HG03565 (cell line): ENCODE data around the gene HES4.
A peak's percentile ranks its signal among the peaks of the same experiment; 100 is the strongest.
"Not testable (repeated sequence)": the region's sequence is repeated elsewhere in the genome, so short reads cannot be mapped to it uniquely, and the experiment has no call there.

ENCODE experiments used
- ATAC-seq: cut with Tn5 transposase; IDR thresholded peaks from one replicate; pipeline ENCODE4 v1.9.1; 2021; ENCODE audit warnings: mild to moderate bottlenecking, moderate library complexity; ENCODE audit not compliant: unreplicated experiment

The HES4 gene

GRCh38 chr1:1019122-1019999 is 19.5 kb upstream of the HES4 start:
- ATAC-seq = peak; percentile 67

GRCh38 chr1:1018321-1018685 is 18.4 kb upstream of the HES4 start:
- not testable (repeated sequence) for ATAC-seq

- not testable (repeated sequence) for ATAC-seq
Measured at GRCh38 chr1:1017397-1018320, 17.8 kb upstream of the HES4 start.

- no peak for ATAC-seq
Measured at GRCh38 chr1:1014799-1015681, 15.1 kb upstream of the HES4 start.

GRCh38 chr1:1013922-1014648 is 14.2 kb upstream of the HES4 start:
- ATAC-seq = no peak

DNA sequence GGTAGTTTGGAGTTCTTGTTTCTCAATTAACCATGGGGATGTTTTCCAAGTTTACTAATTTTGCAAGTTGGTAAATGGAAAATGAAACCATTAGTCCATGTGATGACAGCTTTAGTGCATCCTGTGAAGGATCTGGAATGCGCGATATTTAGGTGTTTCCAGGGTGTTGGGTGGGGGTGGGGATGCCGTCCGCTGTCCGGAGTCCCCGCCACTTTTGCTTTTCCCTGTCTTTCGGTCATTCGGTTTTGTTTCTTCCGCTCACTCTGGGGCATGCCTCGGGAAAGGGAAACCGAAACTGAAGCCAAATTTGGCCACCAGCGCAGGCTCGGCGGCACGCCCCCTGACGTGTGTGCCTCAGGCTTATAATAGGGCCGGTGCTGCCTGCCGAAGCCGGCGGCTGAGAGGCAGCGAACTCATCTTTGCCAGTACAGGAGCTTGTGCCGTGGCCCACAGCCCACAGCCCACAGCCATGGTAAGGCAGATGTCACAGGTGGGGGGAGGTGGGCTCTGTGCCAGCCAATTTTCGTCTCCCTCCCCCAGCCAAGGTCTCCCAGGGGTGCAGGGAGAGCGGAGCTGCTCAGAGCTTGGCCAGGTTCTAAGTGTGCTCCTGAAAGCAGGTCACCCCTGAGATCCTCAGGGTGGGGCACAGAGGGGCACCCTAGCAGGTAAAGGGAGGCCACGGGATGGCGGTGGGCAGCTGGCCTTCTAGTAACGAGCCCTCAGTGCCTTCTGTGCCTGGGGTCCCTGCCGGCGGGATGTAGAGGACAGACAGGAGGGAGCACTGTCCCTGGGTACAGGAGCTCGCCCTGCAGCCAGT is 13.4 kb upstream of the HES4 start, which contains the start of gene ISG15:
Gene ISG15 (plus strand): TSS at position 393 of the 817 bp plus-strand sequence. CDS start 77 bp downstream, at position 470.
- peak; percentile 69 for ATAC-seq

- not testable (repeated sequence) for ATAC-seq
Measured at GRCh38 chr1:1012736-1013104, 12.8 kb upstream of the HES4 start.

DNA sequence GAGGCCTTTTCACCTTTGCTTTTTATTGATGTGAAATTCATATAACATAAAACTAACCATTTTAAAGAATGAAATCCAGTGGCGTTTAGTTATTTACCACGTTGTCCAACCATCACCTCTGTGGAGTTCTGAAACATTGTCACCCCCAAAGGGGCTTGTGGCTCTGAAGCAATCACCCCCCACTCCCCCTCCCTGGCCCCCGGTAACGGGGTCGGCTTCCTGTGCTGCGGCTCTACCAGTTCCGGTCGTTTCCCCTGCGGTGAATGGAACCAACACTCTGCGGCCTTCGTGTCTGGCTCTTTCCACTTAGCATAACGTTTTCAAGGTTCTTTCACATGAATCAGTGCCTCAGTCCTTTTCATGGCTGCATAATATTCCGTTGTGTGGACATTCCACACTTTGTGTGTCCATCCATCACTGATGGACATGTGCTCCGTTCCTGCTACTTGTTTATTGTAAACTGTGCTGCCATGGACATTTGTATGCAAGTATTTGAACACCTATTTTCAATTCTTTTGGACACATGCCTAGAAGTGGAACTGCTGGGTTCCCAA is 11.6 kb upstream of the HES4 start:
- no peak for ATAC-seq

GRCh38 chr1:1010131-1010530 is 10.2 kb upstream of the HES4 start:
- not testable (repeated sequence) for ATAC-seq

GRCh38 chr1:1006305-1007159 is 6.6 kb upstream of the HES4 start:
- no peak for ATAC-seq

GRCh38 chr1:1005774-1006304 is 5.9 kb upstream of the HES4 start:
- ATAC-seq = no peak

DNA sequence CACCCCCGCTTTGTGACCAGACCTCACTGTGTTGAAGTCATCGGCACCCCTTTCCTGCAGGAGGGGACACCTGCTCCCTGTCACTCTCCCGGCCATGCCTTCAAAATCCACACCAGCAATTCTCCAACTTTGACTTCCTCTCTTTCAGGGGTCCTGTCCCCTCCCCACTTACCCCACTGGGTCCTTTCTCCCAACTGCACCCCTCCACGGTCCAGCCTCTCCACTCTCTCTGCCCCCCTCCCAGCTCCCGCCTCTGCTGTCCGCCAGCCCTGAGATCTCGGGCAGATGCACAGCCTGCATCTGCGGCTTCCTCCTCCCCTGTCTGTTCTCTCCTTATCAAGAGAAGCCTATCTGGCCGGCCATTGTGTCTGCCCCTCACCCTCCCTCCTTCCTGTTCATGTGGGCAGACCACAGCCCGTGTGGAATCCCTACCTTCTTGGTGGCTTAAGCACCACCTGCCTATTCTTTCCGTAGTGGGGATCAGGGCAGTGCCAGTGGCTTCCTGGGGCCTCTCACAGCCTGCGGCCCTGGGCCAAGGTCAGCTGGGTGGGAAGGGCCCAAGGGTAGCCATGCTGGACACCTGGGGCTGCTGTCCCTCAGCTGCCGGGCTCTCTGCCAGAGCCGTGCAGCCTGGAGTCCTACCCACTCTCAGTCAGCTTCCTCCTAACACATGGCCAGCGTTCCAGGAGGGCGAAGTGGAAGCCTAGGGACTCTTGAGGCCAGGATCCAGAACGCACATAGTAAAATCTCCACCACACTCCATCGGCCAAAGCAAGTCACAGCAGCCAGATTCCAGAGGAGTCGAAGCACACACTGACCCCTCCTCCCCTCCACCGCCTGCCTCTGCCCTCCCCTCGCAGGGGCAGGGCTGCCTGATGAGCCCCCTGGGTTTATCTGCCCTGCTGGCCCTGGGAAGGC is 5.1 kb upstream of the HES4 start:
- no peak for ATAC-seq

GRCh38 chr1:1004420-1004779 is 4.5 kb upstream of the HES4 start:
- ATAC-seq = no peak

DNA sequence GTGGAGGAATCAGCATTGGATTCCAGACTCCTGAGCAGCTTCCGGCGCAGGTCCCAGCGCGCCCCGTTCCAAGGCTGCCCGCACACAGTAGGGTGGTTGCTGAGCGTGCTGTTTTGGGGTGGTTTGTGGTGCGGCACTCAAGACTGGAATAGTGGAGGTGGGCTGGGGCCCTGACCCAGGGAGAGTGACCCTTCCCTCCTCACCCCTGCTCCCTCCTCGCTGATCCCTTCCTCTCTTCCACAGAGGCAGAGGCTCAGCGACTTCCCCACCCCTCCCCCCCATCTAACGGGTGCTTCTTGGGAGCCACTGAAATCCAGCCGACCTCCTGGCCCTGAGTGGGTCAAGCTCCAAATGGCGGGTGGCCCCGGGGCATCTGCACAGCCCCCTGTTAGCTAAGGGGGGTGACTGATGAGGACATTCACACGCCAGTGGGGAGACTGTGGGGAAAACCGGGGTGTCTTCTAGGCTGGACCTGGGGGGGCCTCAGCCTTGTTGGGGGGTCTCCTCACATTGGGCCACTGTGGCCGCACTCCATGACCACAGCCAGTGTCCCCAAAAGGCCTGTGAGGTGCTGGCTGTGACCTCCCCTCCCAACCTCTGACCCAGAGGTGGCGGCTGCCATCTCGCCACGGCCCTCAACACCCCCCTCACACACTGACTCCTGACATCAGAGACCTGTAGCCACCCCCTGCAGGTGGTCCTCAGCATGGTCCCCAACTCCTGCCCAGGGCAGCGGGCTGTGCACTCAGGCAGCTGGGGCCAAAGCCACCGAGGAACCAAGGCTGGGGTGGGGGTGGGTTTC is 3.9 kb upstream of the HES4 start:
- ATAC-seq = no peak

GRCh38 chr1:1001057-1001783 is 1.3 kb upstream of the HES4 start:
- ATAC-seq = no peak
